ENCODE results near the gene PLRG1.

The PLRG1 gene

GRCh38 chr4:154516318-154517029 lies 33.7 kb downstream of the PLRG1 start:
- no peak for DNase-seq

- no peak for DNase-seq
Measured at GRCh38 chr4:154511981-154512380, 38.2 kb downstream of the PLRG1 start.

- no peak for DNase-seq
Measured at GRCh38 chr4:154511548-154511947, 38.7 kb downstream of the PLRG1 start.

GRCh38 chr4:154507156-154507555 lies 43.0 kb downstream of the PLRG1 start:
- DNase-seq, result no peak

GRCh38 chr4:154506253-154506652 lies 43.9 kb downstream of the PLRG1 start:
- DNase-seq, result no peak

- no peak for DNase-seq
Measured at GRCh38 chr4:154503598-154503997, 46.6 kb downstream of the PLRG1 start.

GRCh38 chr4:154502111-154502510 lies 48.1 kb downstream of the PLRG1 start:
- DNase-seq, result no peak

- no peak for DNase-seq
Measured at GRCh38 chr4:154497889-154498288, 52.3 kb downstream of the PLRG1 start.

- DNase-seq, result no peak
Measured at GRCh38 chr4:154495867-154496266, 54.3 kb downstream of the PLRG1 start.

- no peak for DNase-seq
Measured at GRCh38 chr4:154492288-154492687, 57.9 kb downstream of the PLRG1 start.

- no peak for DNase-seq
Measured at GRCh38 chr4:154491341-154492271, 58.6 kb downstream of the PLRG1 start, which contains the start of gene DCHS2. DCHS2 (minus strand) TSS chr4:154491799; CDS start chr4:154491355, 444 bp downstream.

- DNase-seq, result no peak
Measured at GRCh38 chr4:154490583-154491340, 59.4 kb downstream of the PLRG1 start.

GRCh38 chr4:154490234-154490582 lies 60.0 kb downstream of the PLRG1 start:
- DNase-seq, result no peak

GRCh38 chr4:154489558-154490233 lies 60.5 kb downstream of the PLRG1 start:
- DNase-seq, result no peak

GRCh38 chr4:154487145-154487544 lies 63.1 kb downstream of the PLRG1 start:
- DNase-seq, result no peak

GRCh38 chr4:154485127-154485773 lies 65.0 kb downstream of the PLRG1 start:
- no peak for DNase-seq

All from activated effector memory CD4-positive, alpha-beta T cell treated with Interleukin-2 at 50 U/mL for 16 hours (primary cell).